ELF-1 (cell line): ENCODE results near the gene DCUN1D3.
A peak's percentile ranks its signal among the peaks of the same experiment; 100 is the strongest.
"Not testable (repeated sequence)": the region's sequence is repeated elsewhere in the genome, so short reads cannot be mapped to it uniquely, and the experiment has no call there.

ENCODE experiments used
- DNase-seq: peaks from one replicate; pipeline ENCODE4 v3.0.0-alpha.2; 2016; ENCODE audit warnings: low read depth, low spot score

The DCUN1D3 gene

GRCh38 chr16:20900299-20901067 is at the start of gene DCUN1D3, which contains the start of gene LYRM1:
Gene DCUN1D3, minus strand, starts transcription at chr16:20900358. Its CDS starts 37,820 bp downstream, at chr16:20862538.
Gene LYRM1, plus strand, starts transcription at chr16:20900771. Its CDS starts 14,785 bp downstream, at chr16:20915556.
- DNase-seq, result peak; percentile 98

GRCh38 chr16:20949660-20950059 is 49.5 kb upstream of the DCUN1D3 start:
- no peak for DNase-seq

- peak; percentile 23 for DNase-seq
Measured at GRCh38 chr16:20948444-20948843, 48.3 kb upstream of the DCUN1D3 start.

GRCh38 chr16:20946015-20946629 is 46.0 kb upstream of the DCUN1D3 start:
- DNase-seq, result no peak

- not testable (repeated sequence) for DNase-seq
Measured at GRCh38 chr16:20945575-20945875, 45.4 kb upstream of the DCUN1D3 start.

GRCh38 chr16:20944861-20945574 is 44.9 kb upstream of the DCUN1D3 start:
- peak; percentile 33 for DNase-seq

- DNase-seq, result no peak
Measured at GRCh38 chr16:20942256-20942655, 42.1 kb upstream of the DCUN1D3 start.

- DNase-seq, result no peak
Measured at GRCh38 chr16:20941636-20941926, 41.4 kb upstream of the DCUN1D3 start.

- no peak for DNase-seq
Measured at GRCh38 chr16:20940871-20941635, 40.9 kb upstream of the DCUN1D3 start.

GRCh38 chr16:20939611-20940010 is 39.5 kb upstream of the DCUN1D3 start:
- no peak for DNase-seq

- no peak for DNase-seq
Measured at GRCh38 chr16:20938426-20938825, 38.3 kb upstream of the DCUN1D3 start.

GRCh38 chr16:20937736-20938135 is 37.6 kb upstream of the DCUN1D3 start:
- DNase-seq, result no peak

GRCh38 chr16:20933589-20933988 is 33.4 kb upstream of the DCUN1D3 start:
- no peak for DNase-seq

- DNase-seq, result no peak
Measured at GRCh38 chr16:20931066-20931600, 31.0 kb upstream of the DCUN1D3 start.

- DNase-seq, result no peak
Measured at GRCh38 chr16:20930365-20930690, 30.2 kb upstream of the DCUN1D3 start.

GRCh38 chr16:20929676-20930364 is 29.7 kb upstream of the DCUN1D3 start:
- DNase-seq, result peak; percentile 33

- DNase-seq, result no peak
Measured at GRCh38 chr16:20928774-20929411, 28.7 kb upstream of the DCUN1D3 start.

- DNase-seq, result no peak
Measured at GRCh38 chr16:20925751-20926150, 25.6 kb upstream of the DCUN1D3 start.

GRCh38 chr16:20923876-20924275 is 23.7 kb upstream of the DCUN1D3 start:
- DNase-seq, result no peak

- no peak for DNase-seq
Measured at GRCh38 chr16:20920799-20921198, 20.6 kb upstream of the DCUN1D3 start.

- DNase-seq, result no peak
Measured at GRCh38 chr16:20920091-20920490, 19.9 kb upstream of the DCUN1D3 start.
